ENCODE results near the gene KCMF1.

Gene KCMF1

GRCh38 chr2:84970868-84971509 lies at the start of gene KCMF1:
TSS of gene KCMF1 (plus strand) at chr2:84971161. CDS start at chr2:84971452, 291 bp downstream.
- Histone ChIP-seq H3K4me1 (ENCODE audit: control insufficient read depth, low read depth, low read length) (peaks cover 24% of the 10 kb centered on the region), H3K27me3 (ENCODE audit: control insufficient read depth, insufficient read depth, low read length) (no peaks in the 10 kb centered on the region), H3K4me3 (ENCODE audit: low read length) (peak within 1 kb of the TSS; percentile 96), H3K9me3 (ENCODE audit: control insufficient read depth, low read depth, low read length) (no peaks in the 10 kb centered on the region), H3K36me3 (ENCODE audit: control insufficient read depth, low read depth, low read length) (peaks cover 7% of the 10 kb centered on the region), H3K9ac (ENCODE audit: low read length) (peak within 1 kb of the TSS; percentile 92), H3K27ac (ENCODE audit: low read length) (peak within 1 kb of the TSS; percentile 58)

DNA sequence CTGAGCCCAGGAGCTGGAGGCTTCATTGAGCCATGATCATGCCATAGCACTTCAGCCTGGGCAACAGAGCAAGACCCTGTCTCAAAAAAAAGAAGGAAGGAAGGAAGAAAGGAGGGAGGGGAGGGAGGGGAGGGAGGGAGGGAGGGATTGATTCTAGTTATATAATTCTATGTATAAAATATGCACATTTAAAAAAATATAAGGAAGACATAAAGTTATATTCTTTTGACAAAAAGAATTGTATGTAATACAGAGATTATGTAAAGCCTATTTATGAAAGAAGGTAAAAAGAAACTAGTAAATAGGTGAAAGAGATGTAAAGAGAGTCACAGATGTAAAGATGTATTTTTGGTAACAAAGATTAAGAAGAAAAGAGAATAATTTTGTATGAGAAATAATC lies 48.0 kb upstream of the KCMF1 start:
- Histone ChIP-seq H3K4me3 (ENCODE audit: low read length) (no peak overlapping the region), H3K27ac (ENCODE audit: low read length) (no peak overlapping the region), H3K9ac (ENCODE audit: low read length) (no peak overlapping the region), H3K36me3 (ENCODE audit: control insufficient read depth, low read depth, low read length) (no peaks in the 10 kb centered on the region), H3K9me3 (ENCODE audit: control insufficient read depth, low read depth, low read length) (no peaks in the 10 kb centered on the region), H3K4me1 (ENCODE audit: control insufficient read depth, low read depth, low read length) (peaks cover 2% of the 10 kb centered on the region), H3K27me3 (ENCODE audit: control insufficient read depth, insufficient read depth, low read length) (peaks cover 10% of the 10 kb centered on the region)

DNA sequence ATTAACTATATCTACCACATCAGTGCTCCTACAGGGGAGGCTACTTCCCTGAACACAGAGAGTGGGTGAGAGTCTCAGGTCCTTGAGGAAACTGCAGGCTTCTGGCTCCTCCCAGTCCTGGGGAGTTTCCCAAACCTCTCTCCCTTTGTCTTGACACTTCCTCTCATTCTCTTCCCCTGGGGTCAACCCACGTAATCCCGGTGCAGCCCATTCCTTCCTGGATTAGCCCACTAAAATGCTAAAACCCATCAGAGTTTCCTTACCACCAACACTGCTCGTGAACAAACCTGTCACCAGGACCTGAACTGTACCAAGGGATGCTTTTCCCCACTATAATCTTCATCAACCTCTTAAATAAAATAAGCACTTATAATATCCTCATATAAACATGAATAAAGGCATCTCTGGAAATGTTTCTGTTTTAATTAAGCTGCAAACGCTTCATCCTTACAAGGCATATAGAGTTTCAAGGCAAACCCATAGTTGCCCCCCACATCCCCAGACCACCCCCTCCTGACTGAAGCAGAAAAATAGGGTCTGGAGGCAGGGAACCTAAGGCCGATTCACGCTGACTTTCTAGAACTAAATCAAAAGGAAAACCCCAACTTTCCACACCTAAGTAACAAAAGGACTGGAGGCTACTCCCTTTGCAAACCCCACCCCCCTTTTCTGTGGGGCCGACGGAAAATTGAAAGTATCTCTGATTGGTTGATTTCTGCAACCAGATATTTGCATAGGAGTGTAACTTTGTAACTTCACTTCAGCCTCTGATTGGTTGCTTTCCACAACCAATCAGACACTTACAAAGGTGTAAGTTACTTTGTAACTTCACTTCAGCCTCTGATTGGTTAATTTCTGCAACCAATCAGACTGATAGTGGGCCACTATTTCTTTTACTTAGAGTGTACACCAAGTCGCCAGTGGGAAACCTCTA lies 46.5 kb upstream of the KCMF1 start:
- H3K27me3 ChIP-seq (ENCODE audit: control insufficient read depth, insufficient read depth, low read length) = peaks cover 10% of the 10 kb centered on the region
- H3K9me3 ChIP-seq (ENCODE audit: control insufficient read depth, low read depth, low read length) = no peaks in the 10 kb centered on the region
- no peaks in the 10 kb centered on the region for H3K36me3 ChIP-seq (ENCODE audit: control insufficient read depth, low read depth, low read length)
- peak overlapping the region; percentile 14 for H3K4me3 ChIP-seq (ENCODE audit: low read length)
- H3K9ac ChIP-seq (ENCODE audit: low read length) = no peak overlapping the region
- peaks cover 2% of the 10 kb centered on the region for H3K4me1 ChIP-seq (ENCODE audit: control insufficient read depth, low read depth, low read length)
- H3K27ac ChIP-seq (ENCODE audit: low read length) = no peak overlapping the region

DNA sequence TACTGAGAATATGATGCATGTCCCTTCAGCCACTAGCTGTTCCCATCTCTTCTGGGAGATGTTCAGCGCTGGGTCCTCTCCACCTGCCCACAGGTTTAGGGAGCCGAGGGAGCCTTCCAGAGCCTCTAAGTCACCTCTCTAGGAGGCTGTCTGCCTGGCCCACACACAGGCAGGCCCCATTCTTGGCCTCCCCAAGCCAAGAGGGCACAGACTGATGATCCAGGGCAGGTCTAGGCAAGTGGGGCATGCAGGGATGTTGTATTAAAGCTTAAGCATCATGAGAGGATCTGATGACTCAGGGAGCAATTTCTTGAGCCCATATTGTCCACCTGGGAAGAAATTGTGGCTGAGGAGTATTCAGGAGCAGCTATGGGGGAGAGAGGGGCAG lies 45.6 kb upstream of the KCMF1 start:
- Histone ChIP-seq H3K9me3 (ENCODE audit: control insufficient read depth, low read depth, low read length) (no peaks in the 10 kb centered on the region), H3K4me1 (ENCODE audit: control insufficient read depth, low read depth, low read length) (peaks cover 2% of the 10 kb centered on the region), H3K27me3 (ENCODE audit: control insufficient read depth, insufficient read depth, low read length) (peaks cover 10% of the 10 kb centered on the region), H3K4me3 (ENCODE audit: low read length) (no peak overlapping the region), H3K36me3 (ENCODE audit: control insufficient read depth, low read depth, low read length) (no peaks in the 10 kb centered on the region), H3K9ac (ENCODE audit: low read length) (no peak overlapping the region), H3K27ac (ENCODE audit: low read length) (no peak overlapping the region)

DNA sequence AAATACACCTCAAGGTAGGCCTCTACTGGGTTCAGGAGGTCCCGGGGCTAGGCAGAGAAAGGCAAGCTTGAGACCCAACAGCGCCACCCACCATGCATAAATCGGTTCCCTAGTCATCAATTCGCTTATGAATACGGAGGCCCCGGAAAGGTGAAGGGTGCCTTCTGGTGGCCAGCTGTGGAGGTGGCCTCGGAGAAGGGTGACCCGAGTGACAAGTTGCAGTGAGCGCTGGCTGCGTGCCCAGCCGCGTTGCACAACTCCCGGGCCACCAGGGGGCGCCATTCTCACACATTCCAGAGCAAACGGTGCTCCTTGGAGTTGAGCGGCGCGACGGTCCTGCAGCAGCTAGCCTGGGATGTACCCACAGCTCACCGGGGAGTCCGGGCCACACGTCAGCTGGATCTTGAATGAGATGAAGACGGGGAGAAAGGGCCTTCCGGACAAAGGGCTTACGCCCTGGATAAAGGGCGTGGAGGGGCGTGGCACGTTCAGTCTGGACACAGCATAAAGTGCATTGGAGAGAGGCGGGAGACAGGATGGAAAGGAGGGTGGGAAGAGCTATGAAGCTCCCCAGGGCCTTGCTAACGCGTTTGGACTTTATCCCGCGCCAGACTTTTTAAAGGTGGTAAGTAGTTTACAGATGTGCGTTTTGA lies 45.1 kb upstream of the KCMF1 start:
- Histone ChIP-seq H3K4me1 (ENCODE audit: control insufficient read depth, low read depth, low read length) (peaks cover 2% of the 10 kb centered on the region), H3K27me3 (ENCODE audit: control insufficient read depth, insufficient read depth, low read length) (peaks cover 10% of the 10 kb centered on the region), H3K9me3 (ENCODE audit: control insufficient read depth, low read depth, low read length) (no peaks in the 10 kb centered on the region), H3K4me3 (ENCODE audit: low read length) (peak overlapping the region; percentile 21), H3K9ac (ENCODE audit: low read length) (no peak overlapping the region), H3K36me3 (ENCODE audit: control insufficient read depth, low read depth, low read length) (no peaks in the 10 kb centered on the region), H3K27ac (ENCODE audit: low read length) (no peak overlapping the region)

DNA sequence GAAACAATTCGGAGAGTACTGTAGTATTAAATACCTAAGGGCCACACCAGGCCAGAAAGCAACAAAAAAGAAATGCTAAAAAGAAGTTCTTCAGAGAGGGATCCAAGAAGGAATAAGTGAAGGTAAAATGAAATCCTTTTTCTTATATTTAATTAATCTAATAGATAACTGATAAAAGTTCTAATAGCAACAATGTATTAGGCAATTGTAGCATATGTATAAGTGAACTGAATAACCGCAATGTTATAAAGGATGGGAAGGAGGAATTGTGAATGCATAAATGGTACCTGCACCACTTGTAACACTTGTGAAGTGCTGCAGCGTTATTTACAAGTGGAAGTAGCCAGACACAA lies 43.7 kb upstream of the KCMF1 start:
- H3K27me3 ChIP-seq (ENCODE audit: control insufficient read depth, insufficient read depth, low read length) = peaks cover 10% of the 10 kb centered on the region
- peaks cover 5% of the 10 kb centered on the region for H3K4me1 ChIP-seq (ENCODE audit: control insufficient read depth, low read depth, low read length)
- H3K4me3 ChIP-seq (ENCODE audit: low read length) = no peak overlapping the region
- no peak overlapping the region for H3K9ac ChIP-seq (ENCODE audit: low read length)
- H3K27ac ChIP-seq (ENCODE audit: low read length) = no peak overlapping the region
- no peaks in the 10 kb centered on the region for H3K9me3 ChIP-seq (ENCODE audit: control insufficient read depth, low read depth, low read length)
- no peaks in the 10 kb centered on the region for H3K36me3 ChIP-seq (ENCODE audit: control insufficient read depth, low read depth, low read length)

DNA sequence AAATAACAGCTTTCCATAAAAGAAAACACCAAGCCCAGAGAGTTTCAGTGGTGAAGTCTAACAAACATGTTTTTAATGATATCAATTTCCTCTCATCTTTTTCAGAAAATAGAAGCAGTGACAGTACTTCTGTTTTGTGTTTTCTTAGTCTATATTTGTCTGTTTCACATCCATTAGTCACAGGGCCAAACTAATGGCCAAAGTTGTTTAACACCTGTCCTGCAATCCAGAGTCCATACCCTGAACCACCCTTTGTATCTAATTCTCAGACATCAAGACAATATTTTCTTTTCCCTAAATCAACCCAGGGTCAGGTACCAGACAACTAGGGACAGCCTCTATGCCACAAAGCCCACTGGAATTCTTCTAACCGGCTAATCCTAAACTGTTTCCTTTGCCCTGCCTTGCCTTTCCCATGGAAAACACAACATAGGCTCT lies 39.6 kb upstream of the KCMF1 start:
- H3K4me1 ChIP-seq (ENCODE audit: control insufficient read depth, low read depth, low read length) = peaks cover 3% of the 10 kb centered on the region
- H3K9ac ChIP-seq (ENCODE audit: low read length) = no peak overlapping the region
- H3K9me3 ChIP-seq (ENCODE audit: control insufficient read depth, low read depth, low read length) = no peaks in the 10 kb centered on the region
- no peaks in the 10 kb centered on the region for H3K36me3 ChIP-seq (ENCODE audit: control insufficient read depth, low read depth, low read length)
- no peak overlapping the region for H3K4me3 ChIP-seq (ENCODE audit: low read length)
- H3K27ac ChIP-seq (ENCODE audit: low read length) = no peak overlapping the region
- peaks cover 4% of the 10 kb centered on the region for H3K27me3 ChIP-seq (ENCODE audit: control insufficient read depth, insufficient read depth, low read length)

- Histone ChIP-seq H3K4me3 (ENCODE audit: low read length) (no peak overlapping the region), H3K4me1 (ENCODE audit: control insufficient read depth, low read depth, low read length) (peaks cover 15% of the 10 kb centered on the region), H3K27me3 (ENCODE audit: control insufficient read depth, insufficient read depth, low read length) (no peaks in the 10 kb centered on the region), H3K9me3 (ENCODE audit: control insufficient read depth, low read depth, low read length) (no peaks in the 10 kb centered on the region), H3K9ac (ENCODE audit: low read length) (no peak overlapping the region), H3K36me3 (ENCODE audit: control insufficient read depth, low read depth, low read length) (no peaks in the 10 kb centered on the region), H3K27ac (ENCODE audit: low read length) (no peak overlapping the region)
Measured at GRCh38 chr2:84938194-84938879, 32.6 kb upstream of the KCMF1 start.

GRCh38 chr2:84939426-84940087 lies 31.4 kb upstream of the KCMF1 start:
- Histone ChIP-seq H3K9ac (ENCODE audit: low read length) (peak overlapping the region; percentile 42), H3K27ac (ENCODE audit: low read length) (peak overlapping the region; percentile 2), H3K9me3 (ENCODE audit: control insufficient read depth, low read depth, low read length) (no peaks in the 10 kb centered on the region), H3K36me3 (ENCODE audit: control insufficient read depth, low read depth, low read length) (no peaks in the 10 kb centered on the region), H3K4me3 (ENCODE audit: low read length) (no peak overlapping the region), H3K27me3 (ENCODE audit: control insufficient read depth, insufficient read depth, low read length) (no peaks in the 10 kb centered on the region), H3K4me1 (ENCODE audit: control insufficient read depth, low read depth, low read length) (peaks cover 15% of the 10 kb centered on the region)

GRCh38 chr2:84940088-84940470 lies 30.9 kb upstream of the KCMF1 start:
- no peaks in the 10 kb centered on the region for H3K9me3 ChIP-seq (ENCODE audit: control insufficient read depth, low read depth, low read length)
- H3K27ac ChIP-seq (ENCODE audit: low read length) = peak overlapping the region; percentile 2
- peaks cover 15% of the 10 kb centered on the region for H3K4me1 ChIP-seq (ENCODE audit: control insufficient read depth, low read depth, low read length)
- peak overlapping the region; percentile 42 for H3K9ac ChIP-seq (ENCODE audit: low read length)
- H3K27me3 ChIP-seq (ENCODE audit: control insufficient read depth, insufficient read depth, low read length) = no peaks in the 10 kb centered on the region
- no peaks in the 10 kb centered on the region for H3K36me3 ChIP-seq (ENCODE audit: control insufficient read depth, low read depth, low read length)
- H3K4me3 ChIP-seq (ENCODE audit: low read length) = no peak overlapping the region

Measured in iPS-18a (cell line).